Mucosa of rectum (tissue), 2 donors: ENCODE measurements around the gene SPAG16.

Experiments
- H3K27ac ChIP-seq, 2 donors: one replicate each; pipeline ENCODE4 v1.7.0; 2013; ENCODE audit warnings: inconsistent platforms in 2 of 2, low read depth in 2 of 2, low read length in 2 of 2
- H3K27me3 ChIP-seq, 2 donors: one replicate each; pipeline ENCODE4 v1.7.0; 2013; ENCODE audit warnings: low read length in 2 of 2; ENCODE audit not compliant: control insufficient read depth in 2 of 2, insufficient read depth in 2 of 2
- H3K36me3 ChIP-seq, 2 donors: one replicate each; pipeline ENCODE4 v1.7.0; 2013; ENCODE audit warnings: low read length in 2 of 2; ENCODE audit not compliant: control insufficient read depth in 2 of 2, insufficient read depth in 2 of 2
- H3K4me1 ChIP-seq, 2 donors: one replicate each; pipeline ENCODE4 v1.7.0; 2013; ENCODE audit warnings: low read length in 2 of 2, mild to moderate bottlenecking in 1 of 2; ENCODE audit not compliant: control insufficient read depth in 2 of 2, insufficient read depth in 2 of 2
- H3K4me3 ChIP-seq, 2 donors: one replicate each; pipeline ENCODE4 v1.7.0; 2013; ENCODE audit warnings: low read length in 2 of 2
- H3K9ac ChIP-seq, 2 donors: one replicate each; pipeline ENCODE4 v1.7.0; 2013; ENCODE audit warnings: low read length in 2 of 2, low read depth in 1 of 2, mild to moderate bottlenecking in 1 of 2
- H3K9me3 ChIP-seq, 2 donors: one replicate each; pipeline ENCODE4 v1.7.0; 2013; ENCODE audit warnings: low read length in 2 of 2; ENCODE audit not compliant: control insufficient read depth in 2 of 2
- donor health status: healthy.
- donor health status: Normal muscosa, but diverticular disease.

SPAG16 gene

GRCh38 chr2:214320211-214320610, 1035.9 kb downstream of the SPAG16 start:
- no peaks in the 10 kb centered on the region for H3K9me3 ChIP-seq

GRCh38 chr2:214322662-214323061, 1038.4 kb downstream of the SPAG16 start:
- Histone ChIP-seq H3K4me3 (no peak overlapping the region), H3K9me3 (no peaks in the 10 kb centered on the region), H3K27ac (no peak overlapping the region), H3K36me3 (no peaks in the 10 kb centered on the region), H3K9ac (no peak overlapping the region), H3K4me1 (no peaks in the 10 kb centered on the region), H3K27me3 (no peaks in the 10 kb centered on the region)

More at GRCh38 chr2:214320211-214320610, 1035.9 kb downstream of the SPAG16 start:
- H3K4me3 ChIP-seq: no peak overlapping the region
- H3K27ac ChIP-seq: no peak overlapping the region
- no peaks in the 10 kb centered on the region for H3K27me3 ChIP-seq
- H3K4me1 ChIP-seq: no peaks in the 10 kb centered on the region
- H3K36me3 ChIP-seq: no peaks in the 10 kb centered on the region
- H3K9ac ChIP-seq: no peak overlapping the region

- Histone ChIP-seq H3K4me3 (no peak overlapping the region), H3K36me3 (no peaks in the 10 kb centered on the region), H3K4me1 (no peaks in the 10 kb centered on the region), H3K9me3 (no peaks in the 10 kb centered on the region), H3K9ac (no peak overlapping the region), H3K27ac (no peak overlapping the region), H3K27me3 (no peaks in the 10 kb centered on the region)
Measured at GRCh38 chr2:214325404-214325803, 1041.1 kb downstream of the SPAG16 start.

GRCh38 chr2:214328941-214329340, 1044.7 kb downstream of the SPAG16 start:
- H3K27ac ChIP-seq: no peak overlapping the region
- no peaks in the 10 kb centered on the region for H3K27me3 ChIP-seq
- no peak overlapping the region for H3K9ac ChIP-seq
- no peaks in the 10 kb centered on the region for H3K9me3 ChIP-seq
- H3K4me1 ChIP-seq: no peaks in the 10 kb centered on the region
- no peak overlapping the region for H3K4me3 ChIP-seq
- H3K36me3 ChIP-seq: no peaks in the 10 kb centered on the region

GRCh38 chr2:214341646-214342045, 1057.4 kb downstream of the SPAG16 start:
- Histone ChIP-seq H3K27me3 (no peaks in the 10 kb centered on the region), H3K4me3 (no peak overlapping the region), H3K4me1 (no peaks in the 10 kb centered on the region), H3K9me3 (no peaks in the 10 kb centered on the region), H3K9ac (no peak overlapping the region), H3K27ac (no peak overlapping the region), H3K36me3 (no peaks in the 10 kb centered on the region)

GRCh38 chr2:214358506-214358905, 1074.2 kb downstream of the SPAG16 start:
- no peaks in the 10 kb centered on the region for H3K36me3 ChIP-seq

GRCh38 chr2:214361116-214361515, 1076.9 kb downstream of the SPAG16 start:
- Histone ChIP-seq H3K4me1 (no peaks in the 10 kb centered on the region), H3K36me3 (no peaks in the 10 kb centered on the region), H3K27me3 (no peaks in the 10 kb centered on the region), H3K9ac (no peak overlapping the region), H3K27ac (no peak overlapping the region), H3K4me3 (no peak overlapping the region), H3K9me3 (no peaks in the 10 kb centered on the region)

More at GRCh38 chr2:214358506-214358905, 1074.2 kb downstream of the SPAG16 start:
- no peak overlapping the region for H3K27ac ChIP-seq
- H3K4me3 ChIP-seq: no peak overlapping the region
- no peak overlapping the region for H3K9ac ChIP-seq
- H3K9me3 ChIP-seq: no peaks in the 10 kb centered on the region
- no peaks in the 10 kb centered on the region for H3K27me3 ChIP-seq
- no peaks in the 10 kb centered on the region for H3K4me1 ChIP-seq

- Histone ChIP-seq H3K27me3 (no peaks in the 10 kb centered on the region), H3K9ac (no peak overlapping the region), H3K36me3 (no peaks in the 10 kb centered on the region), H3K9me3 (no peaks in the 10 kb centered on the region), H3K4me3 (no peak overlapping the region), H3K27ac (no peak overlapping the region), H3K4me1 (no peaks in the 10 kb centered on the region)
Measured at GRCh38 chr2:214365549-214365948, 1081.3 kb downstream of the SPAG16 start.

GRCh38 chr2:214367171-214367570, 1082.9 kb downstream of the SPAG16 start:
- no peaks in the 10 kb centered on the region for H3K9me3 ChIP-seq
- H3K27me3 ChIP-seq: no peaks in the 10 kb centered on the region
- H3K4me3 ChIP-seq: no peak overlapping the region
- no peaks in the 10 kb centered on the region for H3K4me1 ChIP-seq
- no peak overlapping the region for H3K9ac ChIP-seq
- no peak overlapping the region for H3K27ac ChIP-seq
- no peaks in the 10 kb centered on the region for H3K36me3 ChIP-seq

GRCh38 chr2:214376618-214377285, 1092.5 kb downstream of the SPAG16 start:
- H3K4me1 ChIP-seq: no peaks in the 10 kb centered on the region
- no peak overlapping the region for H3K27ac ChIP-seq
- no peaks in the 10 kb centered on the region for H3K36me3 ChIP-seq
- no peaks in the 10 kb centered on the region for H3K9me3 ChIP-seq
- H3K9ac ChIP-seq: no peak overlapping the region
- no peaks in the 10 kb centered on the region for H3K27me3 ChIP-seq
- H3K4me3 ChIP-seq: no peak overlapping the region

GRCh38 chr2:214377286-214377624, 1093.0 kb downstream of the SPAG16 start:
- Histone ChIP-seq H3K27ac (no peak overlapping the region), H3K4me1 (no peaks in the 10 kb centered on the region), H3K9ac (no peak overlapping the region), H3K4me3 (no peak overlapping the region), H3K27me3 (no peaks in the 10 kb centered on the region), H3K36me3 (no peaks in the 10 kb centered on the region), H3K9me3 (no peaks in the 10 kb centered on the region)
